Myocyte (in vitro differentiated cells): Measurements from ENCODE around the gene EFCAB7. TPM values are rescaled to one million over a fixed set of nuclear protein-coding genes. Genes with fewer than 3 reads are reported as not detected.

Experiments
- DNase-seq: peaks from one replicate; pipeline ENCODE4 v3.0.0-alpha.2; 2012; ENCODE audit warnings: low read depth
- total RNA-seq: library from RNA; depleted of rRNA; stranded (reverse); fragments of >200 nt; gene quantifications from 2 replicates; pipeline ENCODE4 v1.2.3, GENCODE V29; 2014

Gene EFCAB7
- total RNA-seq, 1 donor from 2014 or later = 9.8 TPM

GRCh38 chr1:63601912-63602311, 78.6 kb downstream of the EFCAB7 start:
- no peak for DNase-seq

GRCh38 chr1:63602629-63603028, 79.3 kb downstream of the EFCAB7 start:
- no peak for DNase-seq

GRCh38 chr1:63603810-63604209, 80.5 kb downstream of the EFCAB7 start:
- no peak for DNase-seq

DNA sequence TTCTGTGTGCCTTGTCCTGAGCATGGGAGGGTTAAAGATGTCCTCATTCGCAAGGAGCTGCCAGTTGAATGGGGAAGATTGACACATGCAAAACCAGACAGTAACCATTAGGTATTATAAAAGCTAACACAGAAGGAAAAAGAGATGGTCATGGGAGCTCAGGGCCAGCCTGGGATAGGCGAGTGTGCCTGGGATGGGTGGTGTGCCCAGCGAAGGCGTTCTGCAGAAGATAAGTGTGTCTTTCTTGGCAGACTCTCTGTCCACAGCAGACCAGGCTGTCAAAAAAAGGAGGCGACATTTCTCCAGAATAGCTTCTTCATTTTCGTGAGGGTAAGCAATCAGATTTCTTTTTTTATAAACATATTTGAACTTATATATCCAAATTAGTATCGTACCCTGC, 84.0 kb downstream of the EFCAB7 start:
- no peak for DNase-seq

DNA sequence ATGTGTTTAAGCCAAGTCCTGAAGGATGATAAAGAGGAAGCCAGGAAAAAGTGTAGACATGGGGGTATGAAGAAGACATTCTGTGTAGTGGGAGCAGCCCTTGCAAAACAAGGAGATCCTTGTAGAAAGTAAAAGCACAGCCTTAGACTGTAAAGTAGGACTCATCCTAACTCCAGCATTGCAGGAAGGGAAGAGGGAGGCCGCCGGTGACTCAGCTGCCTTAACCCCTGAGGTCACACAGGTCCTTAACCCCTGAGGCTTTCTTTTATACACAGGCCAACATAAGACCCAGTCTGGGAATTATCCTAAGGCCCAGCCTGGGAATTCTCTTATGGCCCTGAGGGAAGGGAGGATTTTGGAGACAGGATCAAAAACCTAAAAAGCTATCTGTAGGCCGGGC, 87.9 kb downstream of the EFCAB7 start:
- DNase-seq = no peak

- DNase-seq = no peak
These were observed 89.2 kb downstream of the EFCAB7 start for GRCh38 chr1:63612564-63612963.

GRCh38 chr1:63612971-63613370, 89.6 kb downstream of the EFCAB7 start:
- no peak for DNase-seq

GRCh38 chr1:63615768-63616420, 92.6 kb downstream of the EFCAB7 start:
- DNase-seq = peak; percentile 84

DNA sequence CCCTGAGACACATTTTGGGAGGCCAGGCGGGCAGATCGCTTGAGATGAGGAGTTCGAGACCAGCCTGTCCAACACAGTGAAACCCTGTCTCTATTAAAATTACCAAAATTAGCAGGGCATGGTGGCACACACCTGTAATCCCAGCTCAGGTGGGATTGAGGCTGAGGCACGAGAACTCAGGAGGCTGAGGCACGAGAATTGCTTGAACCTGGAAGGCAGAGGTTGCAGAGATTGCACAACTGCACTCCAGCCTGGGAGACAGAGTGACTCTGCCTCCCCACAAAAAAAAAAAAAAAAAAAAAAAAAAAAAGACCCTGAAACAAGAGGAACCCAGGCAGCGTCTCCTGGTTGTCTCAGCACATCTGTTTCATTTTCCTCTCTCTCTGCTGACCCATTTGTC, 94.1 kb downstream of the EFCAB7 start:
- no peak for DNase-seq

GRCh38 chr1:63618011-63618410, 94.7 kb downstream of the EFCAB7 start:
- no peak for DNase-seq

GRCh38 chr1:63619558-63619957, 96.2 kb downstream of the EFCAB7 start:
- DNase-seq = no peak

DNA sequence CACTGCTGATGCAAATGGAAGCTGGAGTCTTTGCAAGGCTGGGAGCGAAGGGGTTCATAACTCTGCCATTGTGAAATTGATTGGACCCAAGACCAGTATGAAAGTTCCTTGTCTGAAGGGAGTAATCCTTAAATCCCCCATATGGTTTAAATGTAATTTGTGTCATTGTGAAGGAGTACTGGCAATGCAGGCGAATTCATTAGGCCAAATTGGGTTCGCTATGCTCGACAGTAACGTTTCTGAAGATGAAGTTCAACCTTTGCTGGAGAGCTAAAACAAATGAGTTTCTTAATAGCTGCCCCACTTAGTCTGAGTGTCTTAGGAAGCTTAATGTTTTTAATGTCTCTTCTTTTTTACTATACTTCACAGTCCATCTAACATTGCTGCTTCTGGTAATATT, 97.3 kb downstream of the EFCAB7 start:
- no peak for DNase-seq

DNA sequence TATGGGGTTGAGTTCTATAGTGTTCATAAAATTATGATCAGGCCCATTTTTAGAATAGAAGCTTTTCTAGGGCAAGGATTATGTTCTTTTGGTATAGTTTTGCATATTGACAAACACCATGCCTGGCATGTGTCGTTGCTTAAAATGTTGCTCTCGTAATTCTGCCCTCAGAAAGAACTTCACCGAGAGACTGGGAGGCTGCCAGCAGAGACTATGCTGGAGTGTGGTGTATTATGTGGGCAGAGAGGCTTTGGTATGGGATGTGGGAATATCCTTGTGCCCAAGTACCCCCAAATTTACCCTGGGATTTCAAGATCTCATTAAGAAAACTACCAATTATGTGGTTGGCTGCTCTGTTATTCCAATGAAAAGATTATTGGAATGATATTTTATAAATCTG, 97.8 kb downstream of the EFCAB7 start:
- DNase-seq = no peak

DNA sequence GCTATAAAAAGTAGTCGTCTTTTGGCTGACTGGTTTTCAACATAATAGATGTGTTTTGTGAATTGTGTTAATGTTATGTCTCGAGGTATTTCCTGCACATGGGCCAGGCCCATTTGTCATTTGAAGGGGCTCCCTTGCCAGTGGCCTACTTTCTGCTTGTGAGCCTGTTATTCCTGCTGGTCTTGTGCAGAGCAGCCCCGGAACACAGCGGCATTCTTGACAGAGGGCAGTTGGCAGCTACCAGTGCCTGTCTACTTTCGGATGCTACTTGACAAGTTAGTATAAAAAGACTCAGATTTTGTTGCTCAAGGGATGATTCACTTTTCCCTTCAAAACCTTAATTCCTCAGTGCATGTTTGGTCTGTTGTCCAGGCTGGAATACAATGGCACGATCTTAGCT, 98.4 kb downstream of the EFCAB7 start:
- no peak for DNase-seq

Other genes starting within 250 kb of the EFCAB7 start
- gene FOXD3, start 201.0 kb upstream of the EFCAB7 start, total RNA-seq = 0.05 TPM in 1 of 2 replicates, not detected in the other
- gene ALG6, start 155.9 kb upstream of the EFCAB7 start, total RNA-seq = 7.5 and 7.6 TPM in 2 replicates
- gene ITGB3BP, start 300 bp upstream of the EFCAB7 start, total RNA-seq = 13.7 and 18.1 TPM in 2 replicates
- gene PGM1, start 69.9 kb downstream of the EFCAB7 start, total RNA-seq = 100 and 101 TPM in 2 replicates